Measurements from ENCODE around the gene SZRD1.

The SZRD1 gene

GRCh38 chr1:16413191-16413590, 46.1 kb downstream of the SZRD1 start:
- ChIA-PET POLR2A (no interaction called here), CTCF (no interaction called here)
- no peak overlapping the region for H3K4me3 ChIP-seq (ENCODE audit: low read depth, low read length)
- no peak for DNase-seq (ENCODE audit: low read depth, low spot score)
- TF ChIP-seq CTCF (IDR thresholded peaks at IDR 0.05; ENCODE audit: insufficient read depth, low read length, missing control alignments), result no peak

- CTCF ChIA-PET, result interaction anchor here (1.4 kb wide), 2 partner anchors 15 to 21 kb away, joined by 5 read pairs; partner anchors contain the start of gene NECAP2
- H3K4me3 ChIP-seq (ENCODE audit: low read depth, low read length), result no peak overlapping the region
- POLR2A ChIA-PET, result no interaction called here
- no peak for DNase-seq (ENCODE audit: low read depth, low spot score)
- no peak for TF ChIP-seq CTCF (IDR thresholded peaks at IDR 0.05; ENCODE audit: insufficient read depth, low read length, missing control alignments)
These were observed 51.9 kb downstream of the SZRD1 start for GRCh38 chr1:16418823-16419425.

GRCh38 chr1:16420424-16421118, 53.5 kb downstream of the SZRD1 start:
- ChIA-PET CTCF (interaction anchor here (0.7 to 1.7 kb wide), 2 partner anchors 20 to 221 kb away, joined by 3 to 8 read pairs; partner anchors contain the start of gene NECAP2), POLR2A (no interaction called here)
- no peak for DNase-seq (ENCODE audit: low read depth, low spot score)
- no peak overlapping the region for H3K4me3 ChIP-seq (ENCODE audit: low read depth, low read length)
- TF ChIP-seq CTCF (IDR thresholded peaks at IDR 0.05; ENCODE audit: insufficient read depth, low read length, missing control alignments), result no peak

- no peak overlapping the region for H3K4me3 ChIP-seq (ENCODE audit: low read depth, low read length)
- no peak for DNase-seq (ENCODE audit: low read depth, low spot score)
- CTCF ChIA-PET, result interaction anchor here (1.7 kb wide), 1 partner anchor 19 kb away, joined by 8 read pairs; the partner anchor contains the start of gene NECAP2
- POLR2A ChIA-PET, result no interaction called here
- TF ChIP-seq CTCF (IDR thresholded peaks at IDR 0.05; ENCODE audit: insufficient read depth, low read length, missing control alignments), result no peak
These were observed 54.2 kb downstream of the SZRD1 start for GRCh38 chr1:16421201-16421600.

- TF ChIP-seq CTCF (IDR thresholded peaks at IDR 0.05; ENCODE audit: insufficient read depth, low read length, missing control alignments), result no peak
- ChIA-PET CTCF (interaction anchor here (4.6 kb wide), 1 partner anchor 18 kb away, joined by 28 read pairs; the partner anchor contains the start of gene NECAP2), POLR2A (no interaction called here)
- H3K4me3 ChIP-seq (ENCODE audit: low read depth, low read length), result no peak overlapping the region
- DNase-seq (ENCODE audit: low read depth, low spot score), result no peak
These were observed 55.0 kb downstream of the SZRD1 start for GRCh38 chr1:16422041-16422440.
